Caco-2 (cell line): ENCODE measurements around the gene RALGPS1. TPM values are rescaled to one million over a fixed set of nuclear protein-coding genes. Genes with fewer than 3 reads are reported as not detected.

Experiments
- BruUV-seq: library from RNA; stranded (reverse); fragments of 400-500 nt; replicated peaks from 2 replicates; lab custom pipeline; 2021; lab: Mats Ljungman, UMichigan
- CTCF ChIA-PET: fragments of 300-600 bp; sonication (Branson Sonifier 250); formaldehyde crosslinking; loops from one replicate; lab custom pipeline; 2022; ENCODE audit warnings: antibody characterized with exemption; lab: Charles Lee
- POLR2A ChIA-PET: fragments of 300-600 bp; sonication (Branson Sonifier 250); formaldehyde crosslinking; loops from one replicate; lab custom pipeline; 2022; ENCODE audit warnings: antibody characterized with exemption; lab: Charles Lee
- DNase-seq, 2 experiments: peaks; one replicate each; pipeline versions ENCODE4 v3.0.0 to v3.0.0-alpha.2; 2020 to 2022
- H3K27me3 ChIP-seq: replicated peaks from 2 replicates; pipeline ENCODE4 v1.6.0; 2011; ENCODE audit warnings: low read length; ENCODE audit not compliant: control insufficient read depth, insufficient read depth
- H3K36me3 ChIP-seq: 2 replicates; pipeline ENCODE4 v1.5.1; 2011; ENCODE audit warnings: low read length; ENCODE audit not compliant: control insufficient read depth, insufficient read depth
- H3K4me1 ChIP-seq: fragments of 250-450 bp; sonication (Bioruptor Pico); 2 replicates; pipeline ENCODE4 v1.5.1; 2020; ENCODE audit warnings: mild to moderate bottlenecking
- H3K4me3 ChIP-seq: 2 replicates; pipeline ENCODE4 v1.5.1; 2011; ENCODE audit warnings: low read depth, mild to moderate bottlenecking, control low read depth, low read length
- H3K9me3 ChIP-seq: fragments of 250-450 bp; sonication (Bioruptor Pico); 2 replicates; pipeline ENCODE4 v1.5.1; 2020; ENCODE audit warnings: mild to moderate bottlenecking, moderate library complexity
- H3K27ac Mint-ChIP-seq: one replicate; pipeline ENCODE4 v1.8.0; 2022; ENCODE audit warnings: mixed read lengths; ENCODE audit not compliant: unreplicated experiment
- H3K27me3 Mint-ChIP-seq: one replicate; pipeline ENCODE4 v1.8.0; 2022; ENCODE audit warnings: mixed read lengths; ENCODE audit not compliant: insufficient read depth, unreplicated experiment
- H3K36me3 Mint-ChIP-seq: one replicate; pipeline ENCODE4 v1.8.0; 2022; ENCODE audit warnings: mild to moderate bottlenecking, mixed read lengths; ENCODE audit not compliant: insufficient read depth, unreplicated experiment
- H3K4me1 Mint-ChIP-seq: one replicate; pipeline ENCODE4 v1.8.0; 2022; ENCODE audit warnings: low read depth, mixed read lengths; ENCODE audit not compliant: unreplicated experiment
- H3K4me3 Mint-ChIP-seq: one replicate; pipeline ENCODE4 v1.8.0; 2022; ENCODE audit warnings: mild to moderate bottlenecking, moderate library complexity, mixed read lengths; ENCODE audit not compliant: unreplicated experiment
- H3K9me3 Mint-ChIP-seq: one replicate; pipeline ENCODE4 v1.8.0; 2022; ENCODE audit warnings: mixed read lengths; ENCODE audit not compliant: unreplicated experiment
- CTCF ChIP-seq, 2 experiments: fragments of 200-600 bp in 1 of 2; IDR thresholded peaks; 1 replicate in 1 of 2; 2 replicates in 1 of 2; pipeline versions ENCODE4 v1.5.1 to v1.8.0; 2011 to 2022; ENCODE audit warnings: antibody characterized with exemption in 1 of 2, control low read depth in 1 of 2, inconsistent platforms in 1 of 2, low read depth in 1 of 2, low read length in 1 of 2, mild to moderate bottlenecking in 1 of 2, moderate library complexity in 1 of 2; ENCODE audit not compliant: insufficient read depth in 1 of 2, severe bottlenecking in 1 of 2, unreplicated experiment in 1 of 2
- intact Hi-C: fragments of 100-400 bp; cut with micrococcal nuclease; formaldehyde crosslinking; loops from one replicate; pipeline ENCODE4 v1.10.0; 2022; ENCODE audit not compliant: unreplicated experiment
- total RNA-seq: library from RNA; stranded (reverse); gene quantifications from 2 replicates; pipeline ENCODE4 v1.2.3, GENCODE V29; 2022

Gene RALGPS1
- total RNA-seq, 1 experiment from 2014 or later: 41.5 TPM

DNA sequence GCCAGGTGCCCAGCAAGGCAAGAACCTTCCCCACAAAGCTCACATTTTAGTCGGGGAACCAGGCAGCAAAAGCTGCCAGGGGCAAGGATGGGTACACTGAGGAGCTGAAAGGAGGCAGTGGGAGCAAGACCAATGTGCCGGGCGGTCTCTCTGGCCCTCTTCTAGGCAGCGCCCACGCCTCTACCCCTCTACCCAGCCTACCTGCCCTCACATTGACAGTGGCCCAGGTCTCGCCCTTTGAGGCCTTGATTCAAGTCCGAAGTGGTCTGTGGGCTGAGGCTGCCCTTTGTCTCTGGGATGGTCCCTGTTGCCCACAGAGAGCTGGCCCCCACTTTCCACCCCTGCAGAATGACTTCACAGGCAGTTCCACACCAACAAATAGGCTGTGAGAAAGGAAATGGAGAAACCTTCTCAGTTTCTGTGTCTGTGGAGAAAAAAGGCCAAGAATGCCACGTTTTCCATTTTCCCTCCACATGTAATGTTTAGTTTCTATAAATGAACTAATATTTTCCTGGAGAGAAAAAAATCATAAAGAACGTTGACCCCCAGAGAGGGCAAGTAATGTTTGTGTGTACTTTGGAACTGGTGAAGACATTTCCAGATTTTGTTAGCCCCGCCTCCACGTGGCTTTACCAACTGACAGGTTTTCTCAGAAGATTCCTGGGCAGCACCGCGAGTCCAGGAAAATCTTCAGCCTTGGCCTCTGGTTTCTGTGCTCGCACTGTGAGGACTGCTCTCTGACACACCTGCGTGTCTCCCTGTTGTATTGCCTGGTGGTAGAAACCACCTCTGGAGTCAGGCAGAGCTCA lies 265.3 kb downstream of the RALGPS1 start:
- intact Hi-C loops: no loop called here

DNA sequence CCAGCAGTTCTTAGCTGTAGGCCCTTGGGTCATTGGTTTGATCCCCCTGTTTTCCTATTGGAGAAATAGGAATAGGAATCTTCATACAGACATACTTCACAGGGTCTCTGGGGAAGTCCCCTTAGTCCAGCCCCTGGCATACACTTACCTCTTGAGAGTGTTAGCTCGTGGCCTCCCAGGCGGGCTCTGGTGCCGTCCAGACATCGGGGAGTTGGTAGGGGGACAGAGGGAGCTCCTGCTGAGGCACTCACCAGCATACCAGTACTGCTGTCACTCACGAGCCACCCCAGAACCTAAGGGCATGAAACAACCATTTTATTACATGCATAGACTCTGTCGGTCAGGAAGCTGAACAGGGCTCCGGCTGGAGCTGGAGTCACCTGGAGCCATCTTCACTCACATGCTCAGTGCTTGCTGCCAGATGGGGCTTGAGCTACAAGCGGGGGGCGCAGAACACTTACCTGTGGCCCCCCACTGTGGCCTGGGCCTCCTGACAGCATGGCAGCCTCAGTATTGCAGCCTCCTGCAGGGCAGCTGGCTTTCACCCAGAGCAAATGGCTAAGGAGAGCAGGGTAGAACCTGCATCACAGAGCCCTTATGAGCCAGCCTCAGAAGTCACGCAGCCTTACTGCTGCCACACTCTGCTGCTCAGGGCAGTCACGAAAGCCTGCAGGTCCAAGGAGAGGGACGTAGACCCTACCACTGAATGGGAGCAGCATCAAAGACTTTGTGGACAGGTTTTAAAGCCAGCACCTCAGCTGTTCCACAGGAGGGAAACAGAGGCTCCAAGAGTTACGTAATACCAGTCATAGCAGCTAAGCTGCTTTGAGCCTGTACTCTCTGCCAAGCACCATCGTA lies 266.1 kb downstream of the RALGPS1 start:
- Mint-ChIP-seq H3K4me1 (no peaks in the 10 kb centered on the region), H3K36me3 (peaks cover 13% of the 10 kb centered on the region), H3K4me3 (no peak overlapping the region), H3K27ac (no peak overlapping the region), H3K9me3 (no peaks in the 10 kb centered on the region), H3K27me3 (no peaks in the 10 kb centered on the region)
- intact Hi-C loops: no loop called here
- DNase-seq: peak in 1 of 2 experiments; percentile 27
- H3K4me3 ChIP-seq: no peak overlapping the region
- ChIA-PET POLR2A (interaction anchor here (0.9 kb wide), 1 partner anchor 114 kb away, joined by 4 read pairs; no protein-coding TSS in a partner anchor), CTCF (interaction anchor here (0.6 to 1.9 kb wide), 3 partner anchors 18 to 241 kb away, joined by 3 to 7 read pairs (median 4); no protein-coding TSS in a partner anchor)
- H3K36me3 ChIP-seq: no peaks in the 10 kb centered on the region; the same call in 1 of the 2 replicates
- TF ChIP-seq CTCF (IDR thresholded peaks at IDR 0.05; ENCODE audit: insufficient read depth in 1 of 2, low read depth in 1 of 2, low read length in 1 of 2, severe bottlenecking in 1 of 2, unreplicated experiment in 1 of 2): no peak
- BruUV-seq: no TSS peak
- H3K27me3 ChIP-seq: no peaks in the 10 kb centered on the region
- H3K9me3 ChIP-seq: no peaks in the 10 kb centered on the region
- H3K4me1 ChIP-seq: peaks cover 12% of the 10 kb centered on the region; the same call in 1 of the 2 replicates

More for the DNA sequence above, 265.3 kb downstream of the RALGPS1 start:
- Histone ChIP-seq H3K27me3 (no peaks in the 10 kb centered on the region), H3K9me3 (no peaks in the 10 kb centered on the region), H3K4me1 (peaks cover 12% of the 10 kb centered on the region; the same call in 1 of the 2 replicates), H3K36me3 (no peaks in the 10 kb centered on the region; the same call in 1 of the 2 replicates), H3K4me3 (no peak overlapping the region)
- POLR2A ChIA-PET: interaction anchor here (0.9 kb wide), 1 partner anchor 113 kb away, joined by 4 read pairs; no protein-coding TSS in a partner anchor
- H3K4me1 Mint-ChIP-seq: no peaks in the 10 kb centered on the region
- peak; percentile 22 to 41 for DNase-seq
- no TSS peak for BruUV-seq
- CTCF ChIA-PET: interaction anchor here (0.6 to 1.9 kb wide), 4 partner anchors 19 to 240 kb away, joined by 3 to 7 read pairs (median 4); no protein-coding TSS in a partner anchor
- no peaks in the 10 kb centered on the region for H3K9me3 Mint-ChIP-seq
- no peak overlapping the region for H3K4me3 Mint-ChIP-seq
- H3K36me3 Mint-ChIP-seq: peaks cover 13% of the 10 kb centered on the region
- H3K27me3 Mint-ChIP-seq: no peaks in the 10 kb centered on the region
- no peak for TF ChIP-seq CTCF (IDR thresholded peaks at IDR 0.05; ENCODE audit: insufficient read depth in 1 of 2, low read depth in 1 of 2, low read length in 1 of 2, severe bottlenecking in 1 of 2, unreplicated experiment in 1 of 2)
- no peak overlapping the region for H3K27ac Mint-ChIP-seq

DNA sequence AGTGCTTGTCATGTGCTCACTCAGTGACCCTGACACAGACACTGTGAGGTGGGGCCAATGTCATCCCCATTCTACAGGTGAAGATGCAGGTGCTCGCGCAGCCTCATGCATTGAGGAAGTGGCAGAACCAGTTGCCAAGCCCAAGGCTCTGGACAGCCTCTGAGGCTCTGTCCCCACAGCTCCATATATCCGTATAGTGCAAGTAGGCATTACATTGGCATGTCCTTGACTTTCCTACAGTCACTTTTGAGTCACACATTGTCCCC lies 266.7 kb downstream of the RALGPS1 start:
- H3K27ac Mint-ChIP-seq: no peak overlapping the region
- H3K4me1 Mint-ChIP-seq: no peaks in the 10 kb centered on the region
- intact Hi-C loops: no loop called here
- no peak overlapping the region for H3K4me3 Mint-ChIP-seq
- no peak for TF ChIP-seq CTCF (IDR thresholded peaks at IDR 0.05; ENCODE audit: insufficient read depth in 1 of 2, low read depth in 1 of 2, low read length in 1 of 2, severe bottlenecking in 1 of 2, unreplicated experiment in 1 of 2)
- H3K36me3 Mint-ChIP-seq: peaks cover 13% of the 10 kb centered on the region
- H3K9me3 Mint-ChIP-seq: no peaks in the 10 kb centered on the region
- Histone ChIP-seq H3K4me1 (peaks cover 12% of the 10 kb centered on the region; the same call in 1 of the 2 replicates), H3K36me3 (no peaks in the 10 kb centered on the region; the same call in 1 of the 2 replicates), H3K9me3 (no peaks in the 10 kb centered on the region), H3K27me3 (no peaks in the 10 kb centered on the region), H3K4me3 (no peak overlapping the region)
- CTCF ChIA-PET: interaction anchor here (0.7 kb wide), 1 partner anchor 241 kb away, joined by 3 read pairs; no protein-coding TSS in a partner anchor
- POLR2A ChIA-PET: no interaction called here
- BruUV-seq: no TSS peak
- peak in 1 of 2 experiments; percentile 16 for DNase-seq
- H3K27me3 Mint-ChIP-seq: no peaks in the 10 kb centered on the region
